Dermis blood vessel endothelial cell (primary cell): ENCODE results near the gene PPP1R14D. TPM values are rescaled to one million over a fixed set of nuclear protein-coding genes. Genes with fewer than 3 reads are reported as not detected.

Experiments
- DNase-seq: peaks from one replicate; pipeline ENCODE4 v3.0.0; 2010
- total RNA-seq: library from RNA; depleted of rRNA; stranded (reverse); fragments of >200 nt; gene quantifications from 2 replicates; pipeline ENCODE4 v1.2.3, GENCODE V29; 2014

The PPP1R14D gene
- total RNA-seq, 1 donor from 2014 or later, result not detected

- DNase-seq, result no peak
Observed at GRCh38 chr15:40819048-40819447, 9.5 kb downstream of the PPP1R14D start.

GRCh38 chr15:40815042-40815698 lies 13.3 kb downstream of the PPP1R14D start:
- no peak for DNase-seq

GRCh38 chr15:40812721-40813425 lies 15.6 kb downstream of the PPP1R14D start:
- DNase-seq, result no peak

- DNase-seq, result no peak
Observed at GRCh38 chr15:40808861-40809450, 19.6 kb downstream of the PPP1R14D start.

- no peak for DNase-seq
Observed at GRCh38 chr15:40807888-40808461, 20.5 kb downstream of the PPP1R14D start.

- peak; percentile 99 for DNase-seq
Observed at GRCh38 chr15:40807028-40807887, 21.2 kb downstream of the PPP1R14D start, which contains the start of the genes DNAJC17 and ZFYVE19. TSS of gene DNAJC17 (minus strand) at chr15:40807473. CDS start at chr15:40807446, 27 bp downstream. TSS of gene ZFYVE19 (plus strand) at chr15:40807089. CDS start at chr15:40807590, 501 bp downstream.

GRCh38 chr15:40806672-40807027 lies 21.9 kb downstream of the PPP1R14D start:
- DNase-seq, result no peak

GRCh38 chr15:40803688-40804087 lies 24.8 kb downstream of the PPP1R14D start:
- DNase-seq, result no peak

- no peak for DNase-seq
Observed at GRCh38 chr15:40803076-40803475, 25.4 kb downstream of the PPP1R14D start.

- DNase-seq, result no peak
Observed at GRCh38 chr15:40799523-40799922, 29.0 kb downstream of the PPP1R14D start.

GRCh38 chr15:40796512-40796911 lies 32.0 kb downstream of the PPP1R14D start:
- DNase-seq, result peak; percentile 19

GRCh38 chr15:40796041-40796440 lies 32.5 kb downstream of the PPP1R14D start:
- peak; percentile 78 for DNase-seq

- DNase-seq, result peak; percentile 99
Observed at GRCh38 chr15:40793216-40793989, 35.1 kb downstream of the PPP1R14D start.

GRCh38 chr15:40792394-40792793 lies 36.1 kb downstream of the PPP1R14D start:
- DNase-seq, result no peak

- no peak for DNase-seq
Observed at GRCh38 chr15:40790718-40791117, 37.8 kb downstream of the PPP1R14D start.

GRCh38 chr15:40789999-40790398 lies 38.5 kb downstream of the PPP1R14D start:
- DNase-seq, result no peak

GRCh38 chr15:40789119-40789518 lies 39.4 kb downstream of the PPP1R14D start:
- no peak for DNase-seq

- DNase-seq, result no peak
Observed at GRCh38 chr15:40787991-40788390, 40.5 kb downstream of the PPP1R14D start.

GRCh38 chr15:40787344-40787841 lies 41.1 kb downstream of the PPP1R14D start:
- peak; percentile 61 for DNase-seq

GRCh38 chr15:40785814-40786213 lies 42.7 kb downstream of the PPP1R14D start:
- no peak for DNase-seq

GRCh38 chr15:40785164-40785563 lies 43.3 kb downstream of the PPP1R14D start:
- no peak for DNase-seq
